Measurements from ENCODE around the gene PLA2G2F. TPM values are rescaled to one million over a fixed set of nuclear protein-coding genes. Genes with fewer than 3 reads are reported as not detected.

Gene PLA2G2F
- total and polyA plus RNA-seq, 3 donors from 2014 or later = not detected

DNA sequence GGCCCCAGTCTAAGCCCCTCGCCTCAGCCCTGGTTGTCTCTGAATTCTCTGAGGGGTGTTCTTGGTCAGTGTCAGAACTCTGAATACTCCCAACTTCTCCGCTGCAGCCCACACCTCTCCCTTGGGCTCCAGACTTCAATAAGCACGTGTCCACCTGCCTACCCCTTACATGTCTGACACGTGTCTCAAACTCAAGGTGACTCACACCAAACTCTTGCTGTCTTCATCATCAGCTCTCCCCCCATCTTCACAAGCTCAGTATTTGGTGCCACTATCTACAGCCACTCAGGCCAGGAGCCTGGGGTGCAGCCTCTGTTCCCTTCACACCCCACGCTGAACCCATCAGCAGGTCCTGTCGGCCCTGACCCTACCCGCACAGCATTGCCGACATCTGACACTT lies 28.0 kb downstream of the PLA2G2F start:
- H3K9me3 ChIP-seq = no peaks in the 10 kb centered on the region
- H3K27ac ChIP-seq = no peak overlapping the region
- 90 to 98% methylated on average over 8 of the region's 8 CpGs for WGBS, 2 donors

DNA sequence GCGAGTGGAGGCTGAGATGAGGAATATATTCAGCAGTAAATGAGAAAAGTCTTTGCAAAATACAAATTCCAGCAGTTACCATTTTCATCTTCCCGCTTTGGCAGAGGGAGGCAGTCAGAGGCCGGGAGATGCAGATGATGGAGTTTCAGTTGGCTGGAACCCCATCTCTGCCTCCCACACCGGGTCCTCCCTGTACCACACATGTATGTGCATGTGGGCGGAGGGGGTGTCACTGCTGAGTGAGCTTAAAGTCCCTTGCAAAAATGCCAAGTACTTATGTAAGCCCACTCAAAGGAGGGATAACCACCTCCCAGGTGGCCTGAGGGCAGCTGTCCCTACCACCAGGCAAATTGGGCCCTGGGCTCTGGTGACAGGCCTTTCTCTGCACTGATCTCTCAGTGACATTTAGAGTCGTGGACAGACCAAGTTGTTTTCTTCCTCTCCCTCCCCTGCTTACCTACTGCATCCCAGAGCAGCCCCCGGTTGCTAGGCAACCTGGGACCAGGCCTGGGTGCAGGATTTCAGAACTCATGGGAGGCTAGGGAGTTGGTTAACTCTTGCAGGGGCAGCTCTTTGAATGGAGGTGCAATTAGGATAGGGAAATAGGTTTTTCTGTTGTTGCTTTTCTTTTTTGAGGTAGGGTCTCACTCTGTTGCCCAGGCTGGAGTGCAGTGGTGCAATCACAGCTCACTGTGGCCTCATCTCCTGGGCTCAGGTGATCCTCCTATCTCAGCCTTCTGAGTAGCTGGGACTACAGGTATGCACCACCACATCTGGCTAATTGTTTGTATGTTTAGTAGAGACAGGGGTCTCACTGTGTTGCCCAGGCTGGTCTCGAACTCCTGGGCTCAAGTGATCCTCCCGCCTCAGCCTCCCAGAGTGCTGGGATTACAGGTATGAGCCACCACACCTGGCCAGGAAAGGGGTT lies 29.7 kb downstream of the PLA2G2F start:
- H3K4me3 ChIP-seq = no peak overlapping the region
- intact Hi-C loops (cut with DNase I; ENCODE audit: low total_unique reads) = no loop called here
- H3K27me3 ChIP-seq = no peaks in the 10 kb centered on the region
- no peak for DNase-seq
- no peak for TF ChIP-seq POLR2A (IDR thresholded peaks at IDR 0.05)
- TF ChIP-seq, protein P1, sequence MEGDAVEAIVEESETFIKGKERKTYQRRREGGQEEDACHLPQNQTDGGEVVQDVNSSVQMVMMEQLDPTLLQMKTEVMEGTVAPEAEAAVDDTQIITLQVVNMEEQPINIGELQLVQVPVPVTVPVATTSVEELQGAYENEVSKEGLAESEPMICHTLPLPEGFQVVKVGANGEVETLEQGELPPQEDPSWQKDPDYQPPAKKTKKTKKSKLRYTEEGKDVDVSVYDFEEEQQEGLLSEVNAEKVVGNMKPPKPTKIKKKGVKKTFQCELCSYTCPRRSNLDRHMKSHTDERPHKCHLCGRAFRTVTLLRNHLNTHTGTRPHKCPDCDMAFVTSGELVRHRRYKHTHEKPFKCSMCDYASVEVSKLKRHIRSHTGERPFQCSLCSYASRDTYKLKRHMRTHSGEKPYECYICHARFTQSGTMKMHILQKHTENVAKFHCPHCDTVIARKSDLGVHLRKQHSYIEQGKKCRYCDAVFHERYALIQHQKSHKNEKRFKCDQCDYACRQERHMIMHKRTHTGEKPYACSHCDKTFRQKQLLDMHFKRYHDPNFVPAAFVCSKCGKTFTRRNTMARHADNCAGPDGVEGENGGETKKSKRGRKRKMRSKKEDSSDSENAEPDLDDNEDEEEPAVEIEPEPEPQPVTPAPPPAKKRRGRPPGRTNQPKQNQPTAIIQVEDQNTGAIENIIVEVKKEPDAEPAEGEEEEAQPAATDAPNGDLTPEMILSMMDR (IDR thresholded peaks at IDR 0.05) = no peak
- H3K27ac ChIP-seq = no peak overlapping the region
- H3K4me1 ChIP-seq = peaks cover 21% of the 10 kb centered on the region
- no peaks in the 10 kb centered on the region for H3K9me3 ChIP-seq
- WGBS, 2 donors = 77 to 85% methylated on average over 7 to 9 of the region's 9 CpGs
- H3K36me3 ChIP-seq (ENCODE audit: low read depth, missing control alignments) = no peaks in the 10 kb centered on the region

More for the DNA sequence above, 28.0 kb downstream of the PLA2G2F start:
- H3K27me3 ChIP-seq = no peaks in the 10 kb centered on the region
- no peak for DNase-seq
- no peak overlapping the region for H3K4me3 ChIP-seq
- TF ChIP-seq, protein P1 (IDR thresholded peaks at IDR 0.05) = no peak
- TF ChIP-seq POLR2A (IDR thresholded peaks at IDR 0.05) = no peak
- H3K4me1 ChIP-seq = peaks cover 21% of the 10 kb centered on the region
- H3K36me3 ChIP-seq (ENCODE audit: low read depth, missing control alignments) = no peaks in the 10 kb centered on the region
- intact Hi-C loops (cut with DNase I; ENCODE audit: low total_unique reads) = no loop called here

DNA sequence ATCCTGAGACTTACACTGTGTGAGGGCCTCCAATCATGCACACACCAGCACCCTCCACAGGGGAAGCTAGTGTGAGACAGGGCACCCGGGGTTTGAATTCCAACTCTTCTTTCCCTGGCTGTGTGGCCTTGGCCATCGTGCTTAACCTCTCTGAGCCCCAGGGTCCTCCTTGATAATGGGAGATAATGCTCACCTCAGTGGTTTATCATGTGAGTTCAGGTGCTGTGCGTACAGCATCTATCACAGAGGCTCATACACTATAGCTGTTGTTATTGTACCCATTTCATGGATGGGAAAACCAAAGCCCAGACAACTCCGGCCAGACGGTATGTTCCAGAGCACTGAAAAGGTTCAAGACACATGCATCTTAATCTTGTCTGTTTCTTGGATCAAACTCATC lies 30.8 kb downstream of the PLA2G2F start:
- Histone ChIP-seq H3K9me3 (no peaks in the 10 kb centered on the region), H3K36me3 (ENCODE audit: low read depth, missing control alignments) (no peaks in the 10 kb centered on the region), H3K4me1 (peaks cover 21% of the 10 kb centered on the region), H3K27me3 (no peaks in the 10 kb centered on the region), H3K4me3 (no peak overlapping the region), H3K27ac (no peak overlapping the region)
- TF ChIP-seq, protein P1 (IDR thresholded peaks at IDR 0.05) = no peak
- no peak for TF ChIP-seq POLR2A (IDR thresholded peaks at IDR 0.05)
- intact Hi-C loops (cut with DNase I; ENCODE audit: low total_unique reads) = no loop called here
- DNase-seq = no peak
- WGBS, 2 donors = 88 to 92% methylated on average over 2 to 5 of the region's 5 CpGs

DNA sequence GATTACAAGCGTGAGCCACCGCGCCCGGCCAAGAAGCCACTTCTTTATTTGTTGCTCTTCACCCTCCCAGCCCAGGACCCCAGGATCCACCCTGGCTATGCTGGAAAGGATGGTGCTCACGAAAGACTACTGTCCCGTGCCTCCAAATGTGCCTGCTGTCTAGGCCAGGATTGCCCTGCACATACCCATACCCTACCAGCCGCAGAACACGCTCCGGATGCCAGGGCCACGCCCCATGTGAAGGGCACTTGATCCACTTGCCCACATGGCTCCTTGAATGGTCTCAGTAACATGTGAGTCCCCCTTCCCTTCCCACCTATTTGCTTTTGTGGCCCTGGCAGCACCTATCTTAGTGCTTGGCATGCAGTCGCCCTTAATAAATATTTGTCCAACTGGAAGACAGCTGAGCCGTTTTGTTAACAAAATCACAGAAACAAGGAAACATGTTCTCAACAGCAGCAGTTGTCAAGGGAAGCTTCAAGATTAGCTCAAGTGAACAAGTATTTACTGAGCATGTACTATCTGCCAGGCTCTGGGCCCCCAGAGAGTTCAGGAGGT lies 33.0 kb downstream of the PLA2G2F start:
- Histone ChIP-seq H3K27ac (no peak overlapping the region), H3K36me3 (ENCODE audit: low read depth, missing control alignments) (no peaks in the 10 kb centered on the region), H3K9me3 (no peaks in the 10 kb centered on the region), H3K4me1 (peaks cover 6% of the 10 kb centered on the region), H3K4me3 (no peak overlapping the region), H3K27me3 (no peaks in the 10 kb centered on the region)
- no peak for DNase-seq
- intact Hi-C loops (cut with DNase I; ENCODE audit: low total_unique reads) = no loop called here
- TF ChIP-seq, protein P1 (IDR thresholded peaks at IDR 0.05) = no peak
- TF ChIP-seq POLR2A (IDR thresholded peaks at IDR 0.05) = no peak
- WGBS, 2 donors = 91 to 98% methylated on average over 7 to 12 of the region's 12 CpGs

All from testis (tissue), 3 donors.